Uterus (tissue), 2 donors: ENCODE measurements around the gene TRMT6.

ENCODE experiments used
- POLR2A ChIP-seq, 2 donors: fragments of 450-650 bp; IDR thresholded peaks; one replicate each; pipeline ENCODE4 v1.6.1; 2016; ENCODE audit warnings: antibody characterized with exemption in 2 of 2, mild to moderate bottlenecking in 1 of 2, moderate library complexity in 1 of 2
- TF ChIP-seq, protein P1 (sequence below), 4 experiments: fragments of 200-600 bp in 2 of 4; fragments of 450-650 bp in 2 of 4; sonication (generic) in 2 of 4; IDR thresholded peaks; one replicate each; pipeline ENCODE4 v1.5.1; 2016 to 2019; ENCODE audit warnings: antibody characterized with exemption in 4 of 4, mild to moderate bottlenecking in 2 of 4, moderate library complexity in 1 of 4

GRCh38 chr20:5887386-5887785 is 62.9 kb downstream of the TRMT6 start:
- no peak for TF ChIP-seq POLR2A (IDR thresholded peaks at IDR 0.05)
- TF ChIP-seq, protein P1, sequence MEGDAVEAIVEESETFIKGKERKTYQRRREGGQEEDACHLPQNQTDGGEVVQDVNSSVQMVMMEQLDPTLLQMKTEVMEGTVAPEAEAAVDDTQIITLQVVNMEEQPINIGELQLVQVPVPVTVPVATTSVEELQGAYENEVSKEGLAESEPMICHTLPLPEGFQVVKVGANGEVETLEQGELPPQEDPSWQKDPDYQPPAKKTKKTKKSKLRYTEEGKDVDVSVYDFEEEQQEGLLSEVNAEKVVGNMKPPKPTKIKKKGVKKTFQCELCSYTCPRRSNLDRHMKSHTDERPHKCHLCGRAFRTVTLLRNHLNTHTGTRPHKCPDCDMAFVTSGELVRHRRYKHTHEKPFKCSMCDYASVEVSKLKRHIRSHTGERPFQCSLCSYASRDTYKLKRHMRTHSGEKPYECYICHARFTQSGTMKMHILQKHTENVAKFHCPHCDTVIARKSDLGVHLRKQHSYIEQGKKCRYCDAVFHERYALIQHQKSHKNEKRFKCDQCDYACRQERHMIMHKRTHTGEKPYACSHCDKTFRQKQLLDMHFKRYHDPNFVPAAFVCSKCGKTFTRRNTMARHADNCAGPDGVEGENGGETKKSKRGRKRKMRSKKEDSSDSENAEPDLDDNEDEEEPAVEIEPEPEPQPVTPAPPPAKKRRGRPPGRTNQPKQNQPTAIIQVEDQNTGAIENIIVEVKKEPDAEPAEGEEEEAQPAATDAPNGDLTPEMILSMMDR (IDR thresholded peaks at IDR 0.05) = no peak
